HEK293T (cell line): ENCODE data around the gene CCNDBP1.
A peak's percentile ranks its signal among the peaks of the same experiment; 100 is the strongest.

Experiments
- CTCF ChIA-PET: fragments of 350-600 bp; formaldehyde crosslinking; extraction: SDS; loops from one replicate; lab custom pipeline; 2021; ENCODE audit warnings: antibody characterized with exemption, inconsistent platforms; lab: Yijun Ruan, JAX
- POLR2A ChIA-PET: fragments of 350-600 bp; formaldehyde crosslinking; extraction: SDS; loops from one replicate; lab custom pipeline; 2020; ENCODE audit warnings: antibody characterized with exemption, inconsistent platforms; lab: Yijun Ruan, JAX
- DNase-seq: peaks from one replicate; pipeline ENCODE4 v3.0.0; 2012; ENCODE audit warnings: mixed read lengths; ENCODE audit errors: extremely low spot score
- ARNT ChIP-seq: fragments of 450-650 bp; IDR thresholded peaks from 2 replicates; pipeline ENCODE4 v1.6.1; 2017; ENCODE audit warnings: mild to moderate bottlenecking
- BHLHE40 ChIP-seq: fragments of 450-650 bp; IDR thresholded peaks from 2 replicates; pipeline ENCODE4 v1.6.1; 2016; ENCODE audit warnings: mild to moderate bottlenecking, moderate library complexity, borderline replicate concordance
- CTBP1 ChIP-seq: fragments of 450-650 bp; IDR thresholded peaks from 2 replicates; pipeline ENCODE4 v1.6.1; 2016; ENCODE audit warnings: borderline replicate concordance
- ELF4 ChIP-seq: fragments of 450-650 bp; IDR thresholded peaks from 2 replicates; pipeline ENCODE4 v1.6.1; 2017; ENCODE audit warnings: antibody characterized with exemption
- FOXA1 ChIP-seq: fragments of 450-650 bp; IDR thresholded peaks from 2 replicates; pipeline ENCODE4 v1.6.1; 2016; ENCODE audit warnings: mild to moderate bottlenecking
- FOXK2 ChIP-seq: fragments of 450-650 bp; IDR thresholded peaks from 2 replicates; pipeline ENCODE4 v1.6.1; 2016; ENCODE audit warnings: mild to moderate bottlenecking
- FOXM1 ChIP-seq: fragments of 450-650 bp; IDR thresholded peaks from 2 replicates; pipeline ENCODE4 v1.6.1; 2017; ENCODE audit warnings: mild to moderate bottlenecking, borderline replicate concordance
- HDGF ChIP-seq: fragments of 450-650 bp; IDR thresholded peaks from 2 replicates; pipeline ENCODE4 v1.6.1; 2017; ENCODE audit warnings: antibody characterized with exemption, borderline replicate concordance
- L3MBTL2 ChIP-seq: fragments of 450-650 bp; conservative IDR thresholded peaks from 2 replicates; pipeline ENCODE4 v1.6.1; 2016; ENCODE audit warnings: mild to moderate bottlenecking
- LEF1 ChIP-seq: fragments of 450-650 bp; IDR thresholded peaks from 2 replicates; pipeline ENCODE4 v1.6.1; 2017; ENCODE audit warnings: mild to moderate bottlenecking, borderline replicate concordance
- NFRKB ChIP-seq: fragments of 450-650 bp; IDR thresholded peaks from 2 replicates; pipeline ENCODE4 v1.6.1; 2016; ENCODE audit warnings: mild to moderate bottlenecking, moderate library complexity
- SP1 ChIP-seq: fragments of 450-650 bp; IDR thresholded peaks from 2 replicates; pipeline ENCODE4 v1.6.1; 2017
- SUZ12 ChIP-seq: fragments of 450-650 bp; IDR thresholded peaks from 2 replicates; pipeline ENCODE4 v1.6.1; 2016; ENCODE audit warnings: mild to moderate bottlenecking
- TARDBP ChIP-seq: fragments of 450-650 bp; IDR thresholded peaks from 2 replicates; pipeline ENCODE4 v1.6.1; 2016
- ZNF384 ChIP-seq: fragments of 450-650 bp; IDR thresholded peaks from 2 replicates; pipeline ENCODE4 v1.6.1; 2016
- TF ChIP-seq, protein P1 (sequence below): fragments of 450-650 bp; IDR thresholded peaks from 2 replicates; pipeline ENCODE4 v1.6.1; 2016

CCNDBP1 gene

DNA sequence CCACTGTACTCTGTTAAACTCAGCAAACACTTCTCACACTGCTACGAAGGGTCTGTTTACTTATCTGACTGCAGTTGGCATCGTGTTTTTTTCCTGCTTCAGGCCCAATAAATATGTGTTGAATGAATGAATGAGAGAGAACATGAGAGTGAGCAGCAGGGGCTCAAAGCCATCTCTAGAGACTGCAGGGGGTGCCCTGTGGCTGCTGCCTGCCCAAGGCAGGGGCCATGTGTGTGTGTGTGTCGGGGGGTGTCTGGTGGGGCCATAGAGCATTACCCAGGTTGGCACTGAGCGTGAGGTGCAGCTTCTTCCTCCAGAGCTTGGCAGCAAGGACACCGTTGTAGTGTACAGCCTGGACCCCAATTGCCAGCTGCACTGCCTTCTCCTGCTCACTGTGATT, 20.9 kb downstream of the CCNDBP1 start:
- POLR2A ChIA-PET: no interaction called here
- no peak for TF ChIP-seq ARNT
- no peak for TF ChIP-seq FOXK2
- TF ChIP-seq SUZ12: no peak
- TF ChIP-seq LEF1: no peak
- TF ChIP-seq CTBP1: no peak
- no peak for TF ChIP-seq ZNF384
- TF ChIP-seq FOXA1: no peak
- TF ChIP-seq SP1: no peak
- TF ChIP-seq ELF4: no peak
- TF ChIP-seq FOXM1: no peak
- TF ChIP-seq, protein P1, sequence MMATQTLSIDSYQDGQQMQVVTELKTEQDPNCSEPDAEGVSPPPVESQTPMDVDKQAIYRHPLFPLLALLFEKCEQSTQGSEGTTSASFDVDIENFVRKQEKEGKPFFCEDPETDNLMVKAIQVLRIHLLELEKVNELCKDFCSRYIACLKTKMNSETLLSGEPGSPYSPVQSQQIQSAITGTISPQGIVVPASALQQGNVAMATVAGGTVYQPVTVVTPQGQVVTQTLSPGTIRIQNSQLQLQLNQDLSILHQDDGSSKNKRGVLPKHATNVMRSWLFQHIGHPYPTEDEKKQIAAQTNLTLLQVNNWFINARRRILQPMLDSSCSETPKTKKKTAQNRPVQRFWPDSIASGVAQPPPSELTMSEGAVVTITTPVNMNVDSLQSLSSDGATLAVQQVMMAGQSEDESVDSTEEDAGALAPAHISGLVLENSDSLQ: no peak
- no peak for TF ChIP-seq L3MBTL2
- TF ChIP-seq HDGF: no peak
- no peak for TF ChIP-seq TARDBP
- no peak for TF ChIP-seq BHLHE40
- TF ChIP-seq NFRKB: no peak
- DNase-seq: no peak
- CTCF ChIA-PET: no interaction called here

DNA sequence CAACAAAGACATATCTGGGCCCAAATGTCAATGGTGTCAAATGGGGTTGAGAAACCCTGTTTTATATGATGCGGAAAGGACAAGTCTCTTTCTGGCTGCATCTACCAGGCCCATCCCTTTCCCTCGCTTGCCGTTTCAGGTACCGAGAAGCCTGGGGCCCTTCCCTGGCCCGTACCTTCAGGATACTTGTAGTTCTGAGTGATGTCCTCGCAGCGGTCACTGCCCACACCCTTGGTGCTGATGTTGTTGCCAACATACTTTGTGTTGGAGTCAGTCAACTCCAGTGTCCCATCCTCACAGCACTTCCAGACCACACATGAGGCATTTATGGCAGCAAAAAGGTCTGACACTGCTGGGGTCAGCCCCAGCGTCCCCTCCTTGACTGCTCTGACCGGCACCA, 21.8 kb downstream of the CCNDBP1 start:
- no peak for DNase-seq
- no peak for TF ChIP-seq FOXK2
- TF ChIP-seq CTBP1: no peak
- TF ChIP-seq ELF4: no peak
- no peak for TF ChIP-seq TARDBP
- TF ChIP-seq SP1: no peak
- CTCF ChIA-PET: no interaction called here
- POLR2A ChIA-PET: no interaction called here

DNA sequence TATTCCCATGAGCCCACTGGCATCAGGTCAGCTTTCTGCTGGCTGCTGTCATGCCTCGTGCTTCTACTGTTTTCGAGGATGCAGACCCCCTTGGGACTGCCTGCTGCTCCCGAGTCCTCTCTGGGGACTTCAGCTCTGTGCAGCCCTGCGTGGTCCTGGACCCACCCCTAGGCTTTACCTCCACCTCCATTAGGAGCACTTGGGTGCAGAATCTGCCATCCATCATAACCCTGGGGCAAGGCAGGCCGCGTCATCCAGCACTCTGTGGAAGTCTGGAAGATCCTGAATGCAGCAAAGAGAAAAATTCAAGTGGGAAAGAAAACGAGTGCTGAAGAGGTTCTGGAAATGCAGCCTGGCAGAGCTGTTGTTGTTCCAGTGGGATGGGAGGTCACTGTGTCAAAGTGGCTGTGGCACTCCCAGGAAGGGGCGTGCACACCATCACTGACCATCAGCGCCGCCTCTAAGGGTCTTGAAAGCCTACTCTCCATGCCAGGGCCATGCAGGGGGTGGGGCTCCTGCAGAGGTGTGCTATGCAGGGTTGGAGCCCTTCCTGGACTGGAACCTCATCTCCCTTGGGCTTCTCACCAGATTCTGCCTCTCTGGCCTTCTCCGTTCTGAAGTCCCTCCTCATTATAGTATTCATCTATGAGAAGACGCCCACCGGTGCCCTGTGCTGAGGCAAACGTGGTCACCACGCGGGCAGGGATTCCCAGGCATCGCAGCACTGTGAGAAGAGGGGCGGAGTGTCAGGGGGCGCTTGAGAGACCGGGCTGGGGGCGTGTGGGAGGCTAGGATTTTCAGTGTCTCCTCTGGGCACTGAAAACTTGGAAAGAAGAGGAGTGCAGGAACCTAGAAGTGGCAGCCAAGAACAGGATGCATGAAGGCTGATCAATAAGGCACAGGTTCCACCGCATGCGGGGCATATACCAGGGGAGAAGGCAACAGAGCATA, 23.1 kb downstream of the CCNDBP1 start:
- DNase-seq: no peak
- POLR2A ChIA-PET: no interaction called here
- CTCF ChIA-PET: interaction anchor here (0.7 to 0.8 kb wide), 2 partner anchors 17 to 78 kb away, joined by 3 read pairs; no protein-coding TSS in a partner anchor
- TF ChIP-seq L3MBTL2: no peak
- TF ChIP-seq FOXK2: no peak
- TF ChIP-seq TARDBP: no peak
- TF ChIP-seq SUZ12: no peak
- TF ChIP-seq BHLHE40: no peak
- TF ChIP-seq ARNT: no peak
- no peak for TF ChIP-seq FOXM1
- no peak for TF ChIP-seq NFRKB
- TF ChIP-seq, protein P1: no peak
- TF ChIP-seq SP1: no peak
- TF ChIP-seq LEF1: no peak
- TF ChIP-seq ELF4: no peak
- no peak for TF ChIP-seq HDGF
- TF ChIP-seq ZNF384: no peak
- no peak for TF ChIP-seq FOXA1

DNA sequence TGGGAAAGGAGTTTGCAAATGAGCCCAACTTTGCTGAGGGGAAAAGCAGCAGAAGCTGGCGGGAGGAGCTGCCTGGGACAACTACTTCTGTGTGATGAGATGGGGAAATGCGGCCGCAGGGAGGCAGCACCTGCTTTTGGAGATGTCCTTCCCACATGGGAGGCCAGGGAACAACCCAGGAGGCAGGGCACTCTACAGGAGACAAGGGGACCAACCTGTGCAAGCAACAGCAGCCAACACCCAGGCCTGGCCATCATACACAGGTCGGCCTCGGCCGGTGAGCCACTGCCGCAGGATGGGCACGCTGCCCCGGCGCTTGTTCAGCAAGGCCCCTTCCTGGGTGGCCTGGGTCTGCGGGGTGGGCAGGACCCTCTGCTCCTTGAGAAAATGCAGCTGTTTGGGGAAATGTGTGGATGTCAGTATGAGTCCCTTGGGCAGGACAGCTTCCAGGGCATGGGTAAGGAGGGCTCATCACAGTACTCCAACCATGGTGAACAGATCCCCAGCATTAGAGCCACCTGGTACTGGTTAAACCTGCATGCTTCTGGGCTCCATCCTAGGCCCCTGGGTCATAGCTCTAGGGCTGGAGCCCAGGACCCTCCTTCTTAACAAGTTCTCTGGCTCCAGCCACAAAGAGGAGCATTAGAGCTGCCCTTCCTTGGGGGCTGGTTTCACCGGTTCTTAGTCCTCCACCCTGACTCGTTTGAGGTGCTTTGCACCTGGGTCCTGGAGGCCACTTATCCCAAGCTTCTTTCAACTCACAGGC, 24.0 kb downstream of the CCNDBP1 start:
- TF ChIP-seq ZNF384: no peak
- no peak for TF ChIP-seq FOXM1
- ChIA-PET POLR2A (no interaction called here), CTCF (no interaction called here)
- peak; percentile 36 for DNase-seq

DNA sequence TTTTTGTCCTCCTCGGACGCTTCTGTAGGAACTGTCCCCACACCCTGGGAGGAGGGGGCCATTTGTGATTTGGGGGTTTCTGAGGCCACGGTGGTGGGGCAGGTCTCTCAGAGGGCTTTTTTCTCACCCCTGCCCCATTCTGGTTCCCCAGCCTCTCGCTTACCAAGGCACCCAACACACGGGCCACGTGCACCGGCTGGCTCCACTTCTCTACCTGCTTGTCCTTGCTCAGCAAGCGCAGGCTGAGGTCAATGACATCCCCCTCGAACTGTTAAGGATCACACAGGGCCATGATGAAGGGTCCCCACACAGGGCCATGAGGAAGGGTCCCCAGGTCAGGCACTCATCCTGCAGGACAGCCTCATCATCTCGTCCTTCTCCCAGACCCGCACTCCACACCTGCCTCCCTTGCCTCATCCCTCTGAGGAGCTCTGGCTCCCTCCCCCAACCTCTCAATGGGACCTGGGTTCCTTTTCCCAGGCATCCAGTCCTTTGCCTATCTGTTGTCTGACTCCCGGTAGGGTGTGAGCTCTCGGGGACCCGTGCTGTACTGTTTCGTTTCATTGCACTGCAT, 25.1 kb downstream of the CCNDBP1 start:
- TF ChIP-seq HDGF: no peak
- no peak for TF ChIP-seq CTBP1
- TF ChIP-seq, protein P1: no peak
- TF ChIP-seq L3MBTL2: no peak
- TF ChIP-seq LEF1: no peak
- TF ChIP-seq BHLHE40: no peak
- no peak for TF ChIP-seq SP1
- no peak for TF ChIP-seq FOXK2
- TF ChIP-seq ELF4: no peak
- TF ChIP-seq NFRKB: no peak
- TF ChIP-seq FOXM1: no peak
- TF ChIP-seq ARNT: no peak
- no peak for TF ChIP-seq ZNF384
- TF ChIP-seq SUZ12: no peak
- TF ChIP-seq TARDBP: no peak
- ChIA-PET CTCF (interaction anchor here (2.2 kb wide), 1 partner anchor 15 kb away, joined by 7 read pairs; no protein-coding TSS in a partner anchor), POLR2A (no interaction called here)
- no peak for DNase-seq

DNA sequence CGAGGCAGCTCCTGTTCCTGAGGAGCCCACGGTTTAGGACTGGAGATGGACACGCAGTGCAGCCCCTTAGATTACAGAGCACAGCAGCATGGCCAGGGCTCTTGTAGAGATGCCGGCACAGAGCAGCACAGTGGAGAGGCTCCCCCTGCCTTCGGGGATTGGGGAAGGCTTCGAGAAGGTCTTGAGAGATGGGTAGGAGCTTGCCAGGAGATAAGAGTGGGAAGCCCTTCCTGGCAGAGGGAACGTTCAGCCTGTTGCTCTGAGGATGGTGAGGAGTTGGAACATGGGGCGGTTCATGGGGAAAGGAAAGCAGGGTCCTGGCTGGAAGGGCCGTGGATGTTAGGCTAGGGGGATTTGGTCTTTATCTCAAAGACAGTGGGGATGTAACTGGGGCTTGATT, 25.6 kb downstream of the CCNDBP1 start:
- POLR2A ChIA-PET: no interaction called here
- DNase-seq: no peak
- CTCF ChIA-PET: interaction anchor here (2.2 kb wide), 1 partner anchor 14 kb away, joined by 7 read pairs; no protein-coding TSS in a partner anchor
- TF ChIP-seq L3MBTL2: no peak
- no peak for TF ChIP-seq FOXK2
- no peak for TF ChIP-seq BHLHE40
- no peak for TF ChIP-seq CTBP1
- TF ChIP-seq SUZ12: no peak
- TF ChIP-seq, protein P1: no peak
- TF ChIP-seq FOXM1: no peak
- no peak for TF ChIP-seq ARNT
- TF ChIP-seq NFRKB: no peak
- TF ChIP-seq HDGF: no peak
- no peak for TF ChIP-seq ZNF384
- TF ChIP-seq LEF1: no peak
- no peak for TF ChIP-seq FOXA1
- TF ChIP-seq SP1: no peak
- TF ChIP-seq TARDBP: no peak
